HG03460 (cell line): Measurements from ENCODE around the gene GRB10.
A peak's percentile ranks its signal among the peaks of the same experiment; 100 is the strongest.

Experiments
- ATAC-seq: cut with Tn5 transposase; IDR thresholded peaks from one replicate; pipeline ENCODE4 v1.9.1; 2021; ENCODE audit not compliant: unreplicated experiment

Gene GRB10

DNA sequence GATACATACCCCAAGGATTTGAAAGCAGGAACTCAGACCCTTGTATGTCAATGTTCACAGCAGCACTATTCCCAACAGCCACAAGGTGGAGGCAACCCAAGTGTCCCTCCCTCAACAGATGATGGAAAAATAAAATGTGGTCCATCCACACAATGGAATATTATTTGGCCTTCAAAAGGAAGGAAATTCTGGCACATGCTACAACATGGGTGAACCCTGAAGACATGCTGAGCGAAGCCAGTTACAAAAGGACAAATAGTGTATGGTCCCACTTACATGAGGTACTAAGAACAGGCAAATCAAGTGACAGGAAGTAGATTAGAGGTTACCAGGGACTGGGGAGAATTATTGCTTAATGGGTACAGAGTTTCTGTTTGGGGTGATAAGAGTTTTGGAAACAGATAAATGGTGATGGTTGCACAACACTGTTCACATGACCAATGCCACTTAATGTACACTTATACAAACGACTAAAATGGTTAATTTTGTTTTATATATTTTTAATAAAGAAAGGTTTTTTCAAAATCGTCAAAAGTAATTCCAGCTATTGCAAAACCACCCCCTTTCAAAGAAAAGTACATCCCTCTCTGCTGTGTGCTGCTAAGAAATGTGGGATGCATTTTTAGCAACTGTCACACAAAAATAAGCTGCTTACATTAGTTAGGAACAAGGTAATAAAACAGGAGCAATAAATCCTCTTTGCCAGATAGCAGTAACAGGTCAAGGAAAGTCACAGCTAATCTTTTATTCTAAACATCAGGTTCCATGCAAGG lies 85.7 kb downstream of the GRB10 start:
- no peak for ATAC-seq

DNA sequence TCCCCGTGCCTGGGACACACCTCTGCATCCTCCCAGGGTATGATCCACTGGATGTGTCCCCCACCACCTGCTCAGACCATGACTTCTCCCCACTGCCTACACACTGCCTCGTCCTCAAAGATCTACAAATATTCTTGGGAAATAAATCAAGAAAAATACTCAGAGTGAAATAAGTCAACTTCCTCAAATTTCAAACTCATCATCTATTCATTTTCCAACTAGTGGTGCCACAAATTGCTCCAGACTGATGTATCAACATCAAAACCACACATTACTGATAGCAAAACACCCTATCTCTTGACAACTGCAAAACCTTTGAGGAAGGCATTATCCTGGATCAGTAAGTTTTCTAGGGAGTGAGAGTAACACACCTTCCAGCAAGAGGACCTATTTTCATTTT lies 87.7 kb downstream of the GRB10 start:
- ATAC-seq = no peak

DNA sequence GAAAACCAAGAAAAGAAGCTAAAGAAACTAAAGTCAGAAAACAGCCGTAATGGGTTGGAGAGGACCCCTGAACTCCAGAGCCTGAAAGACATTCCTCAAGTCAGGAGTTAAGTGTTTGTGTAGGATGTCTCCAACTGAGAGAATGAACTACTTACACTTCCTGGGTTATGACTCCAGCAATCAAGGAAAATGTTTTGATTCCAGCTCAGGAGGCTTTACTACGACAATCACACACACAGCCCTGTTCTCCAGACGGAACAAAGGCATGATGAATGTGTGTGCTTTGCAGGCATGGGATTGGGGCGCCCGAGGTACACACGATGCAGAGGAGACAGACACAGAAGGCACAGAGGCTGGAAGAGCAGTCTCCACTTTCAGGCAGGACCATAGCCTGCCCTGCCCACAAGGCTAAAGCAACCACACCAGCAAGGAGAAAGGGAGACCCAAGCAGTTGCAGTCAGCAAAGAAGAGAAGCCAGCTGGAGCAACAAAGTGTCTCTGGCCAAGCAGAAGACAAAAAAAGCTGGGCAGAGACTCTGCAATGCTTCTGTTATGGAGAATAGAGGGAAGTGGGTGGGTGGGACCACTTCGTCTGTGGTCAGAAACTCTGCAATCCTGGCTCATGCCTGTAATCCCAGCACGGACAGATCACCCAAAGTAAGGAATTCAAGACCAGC lies 89.1 kb downstream of the GRB10 start:
- no peak for ATAC-seq

DNA sequence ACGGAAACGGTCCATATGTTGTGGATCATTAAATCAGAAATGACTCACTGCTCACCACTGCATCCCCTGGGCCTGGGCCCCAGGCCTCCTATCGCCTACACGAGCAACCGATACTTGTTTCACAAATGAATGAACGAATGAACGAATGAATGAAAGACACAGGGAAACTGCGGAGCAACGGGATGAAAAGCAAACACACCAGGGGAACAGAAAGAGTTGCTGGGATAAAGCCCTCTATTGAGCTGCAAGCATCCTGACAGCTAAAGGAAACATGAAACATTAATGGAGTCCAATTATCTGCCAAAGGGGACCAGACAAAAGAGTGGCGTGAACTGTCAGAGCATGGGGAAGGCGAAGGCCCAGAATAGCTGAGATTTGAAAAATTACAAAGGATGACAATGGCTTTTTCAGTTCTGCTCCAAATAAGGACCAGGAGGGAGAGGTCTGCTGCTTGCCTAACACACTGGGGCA lies 92.1 kb downstream of the GRB10 start:
- no peak for ATAC-seq

DNA sequence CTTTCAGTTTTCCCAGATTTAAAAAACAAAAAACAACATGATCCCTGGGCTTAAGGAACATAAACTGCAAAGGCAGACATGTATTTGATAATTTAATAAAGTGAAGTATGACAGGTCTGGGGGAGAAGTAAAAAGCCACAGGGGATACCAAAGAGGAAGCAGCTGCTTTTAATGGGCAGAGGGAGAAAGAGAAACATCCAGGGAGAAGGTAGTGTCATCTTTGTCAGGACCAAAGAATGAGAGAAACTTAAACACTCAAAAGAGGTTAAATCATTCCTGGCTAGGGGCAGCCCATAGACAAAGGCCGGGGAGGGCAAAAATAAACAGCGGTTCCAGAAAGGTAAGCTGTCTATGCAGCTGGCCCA lies 94.5 kb downstream of the GRB10 start:
- no peak for ATAC-seq

DNA sequence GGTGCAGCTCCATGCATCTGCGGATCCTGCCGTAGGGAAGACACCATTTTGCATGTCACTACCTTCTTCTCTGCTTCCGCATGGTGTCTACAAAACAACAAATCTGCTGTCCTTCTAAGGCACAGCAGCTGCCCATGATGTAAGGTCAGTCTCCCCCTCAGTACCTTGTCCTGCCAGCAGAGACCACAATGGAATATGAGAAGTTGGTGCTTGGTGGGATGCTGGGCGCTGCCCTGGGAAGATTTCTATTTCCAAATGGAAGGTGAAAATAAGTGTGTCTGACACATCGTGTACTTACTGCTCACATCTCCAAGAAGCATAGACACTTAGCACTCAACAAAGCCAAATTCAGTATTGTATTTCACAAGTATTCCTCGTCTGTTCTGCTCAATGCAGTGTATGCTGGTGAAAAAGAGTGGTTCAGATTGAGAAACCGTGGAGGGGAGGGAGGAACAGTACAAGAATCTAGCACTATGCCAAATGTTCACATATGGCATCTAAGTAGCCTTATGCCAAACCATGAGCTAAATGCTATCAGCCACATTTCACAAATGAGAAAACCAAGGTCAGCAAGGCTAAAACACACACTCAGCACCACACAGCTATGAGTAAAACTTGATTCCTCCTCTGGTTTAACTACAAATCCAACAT lies 95.0 kb downstream of the GRB10 start:
- ATAC-seq = no peak

DNA sequence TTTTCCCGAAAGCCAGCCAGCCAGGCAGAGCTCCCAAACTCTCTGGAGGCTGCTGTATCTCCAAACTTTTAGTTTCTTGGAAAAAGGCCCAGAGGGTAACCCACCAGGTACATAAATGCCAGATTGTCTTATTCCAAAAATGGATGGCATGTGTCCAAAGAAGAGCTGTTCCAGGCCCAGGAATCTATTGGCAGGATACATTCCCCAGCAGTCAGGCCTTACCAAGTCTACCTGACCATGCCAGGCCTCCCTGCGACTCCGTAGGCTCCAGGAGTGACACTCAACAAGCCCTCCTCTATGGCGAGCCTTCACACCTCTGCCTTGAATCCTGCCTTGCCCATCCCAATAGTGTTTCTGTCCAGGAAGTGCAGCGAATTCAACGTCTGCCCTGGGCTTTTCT lies 95.6 kb downstream of the GRB10 start:
- ATAC-seq = no peak

DNA sequence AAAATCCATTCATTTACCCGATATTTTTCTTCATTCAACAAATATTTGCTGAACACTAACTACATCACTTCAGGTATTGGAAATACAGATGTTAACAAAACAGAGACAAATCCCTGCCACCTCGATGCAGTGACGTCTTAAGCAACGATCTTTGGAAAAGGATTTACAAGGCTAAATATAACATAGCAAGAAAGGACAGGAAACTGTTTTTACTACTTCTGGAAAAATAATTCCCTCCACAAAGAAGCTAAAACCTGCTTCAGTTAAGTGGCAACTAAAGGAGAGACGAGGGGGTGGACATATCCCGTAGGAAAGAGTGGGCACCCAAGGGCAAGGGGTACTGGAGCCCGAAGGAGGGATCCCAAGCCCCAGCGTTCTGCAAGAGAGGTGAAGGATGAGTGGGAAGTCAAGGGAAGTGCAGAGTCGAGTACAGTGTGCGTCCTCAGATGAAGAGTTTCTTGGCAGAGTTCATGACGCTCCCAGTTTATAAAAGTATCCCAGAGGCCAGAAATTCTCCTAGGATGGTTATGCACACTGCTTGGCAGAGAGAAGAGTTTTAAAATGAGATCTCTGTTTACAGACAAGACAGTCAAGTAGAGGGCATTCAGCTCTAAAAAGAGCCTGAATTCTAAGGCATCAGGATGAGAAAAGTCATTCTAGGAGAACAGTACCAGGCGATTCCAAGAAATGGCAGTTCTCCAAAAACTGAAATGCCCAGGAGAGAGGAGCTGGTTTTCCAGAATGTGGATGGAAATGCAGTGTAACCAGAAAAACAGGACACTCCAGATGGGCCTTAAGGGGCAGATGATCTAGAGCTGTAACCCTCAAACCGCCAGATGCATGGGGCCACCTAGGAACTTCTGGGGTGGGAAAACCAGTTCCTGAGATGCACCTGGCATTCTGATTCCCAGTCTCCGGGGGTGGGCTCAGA lies 97.3 kb downstream of the GRB10 start:
- ATAC-seq = no peak

DNA sequence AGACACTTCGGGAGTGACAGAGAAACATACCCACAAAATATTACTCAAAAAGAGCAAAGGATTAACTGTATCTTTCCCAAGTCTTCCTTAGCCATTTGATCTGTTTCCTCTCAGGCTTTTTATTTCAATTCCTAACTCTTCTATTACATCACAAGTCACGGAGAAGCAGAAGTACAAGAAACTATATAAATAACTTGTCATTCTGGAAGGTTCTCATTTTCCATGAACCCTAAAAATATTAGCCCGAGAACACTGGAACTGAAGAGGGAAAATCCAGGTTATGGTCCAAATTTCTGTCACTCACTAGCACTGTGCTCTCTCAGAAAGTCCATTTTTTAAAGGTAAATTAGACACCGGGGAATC lies 98.0 kb downstream of the GRB10 start:
- ATAC-seq = no peak

DNA sequence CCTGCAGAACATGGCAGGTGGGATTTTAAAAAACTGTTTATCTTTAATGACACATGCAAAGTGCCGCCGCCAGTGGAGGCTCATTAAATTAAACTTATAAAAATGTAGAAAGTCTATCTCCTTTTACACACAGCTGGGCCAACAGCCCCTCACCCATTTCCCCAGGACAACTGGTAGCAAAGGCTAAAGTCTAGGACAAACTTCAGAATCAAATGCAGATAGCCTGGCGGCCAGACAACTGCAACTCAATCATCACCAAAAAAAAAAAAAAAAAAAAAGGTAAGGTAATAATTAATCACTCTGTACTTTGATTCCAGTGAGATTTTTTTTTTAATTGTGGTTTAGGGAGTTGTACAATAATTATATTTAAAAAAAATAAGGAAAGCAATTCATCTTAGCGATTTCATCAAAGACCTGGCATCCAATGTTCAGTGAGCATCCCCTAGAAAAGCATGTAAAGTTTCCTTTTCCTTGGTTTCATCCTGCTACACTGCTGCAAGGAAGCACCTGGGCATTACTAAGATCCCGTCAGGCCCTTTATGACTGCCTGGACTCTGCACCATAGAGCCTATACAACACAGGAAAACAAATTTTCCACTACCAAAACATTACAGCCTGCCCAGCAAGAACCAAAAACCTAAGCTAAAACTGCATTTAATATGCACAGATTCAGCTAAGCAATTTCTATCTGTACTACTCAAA lies 98.5 kb downstream of the GRB10 start:
- no peak for ATAC-seq

DNA sequence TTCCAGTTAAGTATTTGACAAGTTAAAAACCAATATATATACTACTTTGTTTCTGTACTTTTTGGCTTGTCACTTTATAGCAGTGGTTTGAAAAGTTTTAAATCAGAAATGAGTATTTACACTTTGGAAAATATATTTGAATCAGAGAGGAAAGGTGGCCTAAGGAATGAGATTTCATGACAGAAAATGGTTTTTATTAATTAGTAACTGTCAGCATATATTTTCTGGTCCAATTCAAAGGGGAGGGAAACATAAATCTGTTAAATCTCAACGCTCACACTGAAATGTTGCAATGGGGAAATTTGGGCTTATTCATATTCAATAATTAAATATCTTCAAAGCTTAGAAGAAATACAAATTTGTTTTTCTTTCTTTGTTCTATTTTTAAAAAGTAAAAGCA lies 100.1 kb downstream of the GRB10 start:
- ATAC-seq = no peak

DNA sequence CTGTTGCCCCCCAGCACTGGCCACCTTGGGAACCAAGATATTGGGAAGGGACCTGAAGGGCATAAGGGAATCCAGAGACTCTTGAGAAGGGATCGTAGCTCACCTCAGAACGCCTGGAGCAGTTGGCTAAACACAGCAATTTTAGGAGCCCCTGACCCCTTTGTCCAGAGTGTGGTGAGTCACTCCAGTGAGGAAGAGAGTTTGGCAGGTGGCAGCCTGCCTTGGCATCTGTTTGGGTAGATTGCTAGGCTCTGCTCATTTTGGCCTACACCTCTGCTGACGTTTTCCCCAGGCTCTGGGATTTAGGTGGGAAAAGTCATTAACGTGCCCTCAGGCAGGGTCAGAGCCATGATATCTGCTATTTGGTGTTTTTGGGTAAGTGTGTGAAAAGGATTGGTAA lies 100.6 kb downstream of the GRB10 start:
- ATAC-seq = no peak

DNA sequence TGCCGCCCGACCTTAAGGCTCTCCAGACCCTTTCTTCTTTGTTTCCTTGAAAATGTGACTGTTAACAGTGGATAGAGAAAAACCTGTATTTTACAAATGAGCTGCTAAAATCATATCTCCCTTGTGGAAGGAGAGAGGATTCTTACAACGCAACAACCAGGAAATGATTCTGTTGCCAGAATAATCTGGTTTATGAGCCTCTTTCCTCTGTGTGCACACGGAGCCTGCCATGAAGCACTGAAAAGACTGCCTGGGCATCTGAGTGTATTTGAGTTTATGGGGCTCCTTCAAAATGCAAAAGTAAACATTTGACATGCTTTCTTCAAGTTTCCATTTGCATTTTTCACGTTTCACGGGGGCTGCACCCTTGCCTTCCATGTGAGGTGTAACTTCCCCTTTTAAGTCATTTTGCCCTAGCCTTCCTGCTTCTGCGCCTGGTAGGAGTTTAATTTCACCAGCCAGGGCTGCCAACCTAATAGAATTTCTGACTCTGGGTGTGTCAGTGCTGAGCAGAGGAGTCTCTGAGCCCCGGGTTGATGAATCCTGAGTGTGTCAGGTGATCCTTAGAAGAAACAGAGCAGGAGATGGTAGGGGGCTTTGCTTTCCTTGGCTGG lies 101.2 kb downstream of the GRB10 start:
- no peak for ATAC-seq

DNA sequence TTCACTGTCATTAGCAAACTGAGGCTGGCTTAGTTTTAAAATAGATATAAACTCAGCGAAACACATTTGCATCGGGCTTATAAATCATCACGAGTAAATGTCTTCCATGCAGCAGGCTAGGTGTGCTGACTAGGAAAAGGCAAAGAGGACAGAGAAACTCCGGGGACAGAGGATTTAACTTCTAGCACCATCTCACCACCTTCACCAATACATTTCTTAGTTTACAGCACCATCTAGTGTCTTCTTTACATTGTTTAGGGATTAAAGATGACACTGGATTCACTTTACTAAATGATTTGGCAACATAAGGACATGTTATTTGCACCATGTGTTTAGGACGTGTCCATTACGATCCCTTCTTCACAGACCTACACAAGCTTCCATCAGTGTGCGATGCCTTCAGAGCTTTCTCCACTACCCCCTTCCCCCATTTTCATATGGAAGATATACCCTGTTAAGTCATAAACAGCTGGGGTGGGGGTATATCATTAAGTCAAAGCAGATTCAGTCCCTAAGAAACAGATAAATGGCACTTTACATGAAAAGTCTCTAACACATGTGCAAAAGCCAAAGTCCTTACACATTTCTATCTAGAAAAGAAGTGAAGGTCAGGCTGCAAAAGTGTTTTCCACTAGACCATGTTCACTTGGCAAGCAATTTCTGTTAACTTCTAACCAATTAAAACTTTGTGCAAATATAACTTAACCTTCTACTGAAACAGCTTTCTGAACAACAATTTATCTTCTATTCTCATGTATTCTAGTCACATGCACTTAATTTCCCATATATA lies 103.3 kb downstream of the GRB10 start:
- peak; percentile 70 for ATAC-seq

DNA sequence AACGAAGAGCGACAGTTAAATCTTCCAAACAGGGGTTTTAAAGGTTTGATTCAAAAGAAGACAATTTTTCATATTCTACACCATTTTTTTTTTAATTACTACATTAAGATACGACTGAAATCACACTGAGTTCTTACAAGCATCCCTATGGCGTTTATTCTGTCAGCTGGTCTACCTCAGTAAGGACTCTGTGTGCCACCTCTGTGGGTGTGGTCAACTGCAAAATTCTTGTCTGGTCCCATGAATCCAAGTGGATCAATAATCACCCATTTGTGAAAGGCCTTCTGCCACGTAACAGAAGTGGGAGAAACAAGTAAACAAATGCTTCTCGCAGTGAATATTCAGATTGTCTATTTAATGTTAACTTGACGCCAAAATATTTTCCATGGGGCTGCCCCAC lies 104.1 kb downstream of the GRB10 start:
- ATAC-seq = no peak

DNA sequence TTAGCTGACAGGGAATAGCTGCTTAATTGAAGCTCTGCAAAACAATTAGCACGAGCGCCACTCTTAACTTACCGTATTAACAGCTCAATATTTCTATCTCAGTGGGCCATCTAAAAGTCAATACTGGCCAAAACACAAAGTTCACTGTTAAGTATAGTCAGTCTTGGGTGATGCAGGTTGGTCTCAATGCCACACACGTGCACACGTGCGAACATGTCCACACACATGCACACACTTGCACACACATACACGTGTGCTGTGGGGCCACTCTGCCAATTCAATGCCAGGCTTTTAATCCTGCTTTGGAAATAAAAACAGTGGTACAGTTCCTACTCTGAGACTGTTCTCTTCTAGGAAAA lies 105.1 kb downstream of the GRB10 start:
- ATAC-seq = no peak

DNA sequence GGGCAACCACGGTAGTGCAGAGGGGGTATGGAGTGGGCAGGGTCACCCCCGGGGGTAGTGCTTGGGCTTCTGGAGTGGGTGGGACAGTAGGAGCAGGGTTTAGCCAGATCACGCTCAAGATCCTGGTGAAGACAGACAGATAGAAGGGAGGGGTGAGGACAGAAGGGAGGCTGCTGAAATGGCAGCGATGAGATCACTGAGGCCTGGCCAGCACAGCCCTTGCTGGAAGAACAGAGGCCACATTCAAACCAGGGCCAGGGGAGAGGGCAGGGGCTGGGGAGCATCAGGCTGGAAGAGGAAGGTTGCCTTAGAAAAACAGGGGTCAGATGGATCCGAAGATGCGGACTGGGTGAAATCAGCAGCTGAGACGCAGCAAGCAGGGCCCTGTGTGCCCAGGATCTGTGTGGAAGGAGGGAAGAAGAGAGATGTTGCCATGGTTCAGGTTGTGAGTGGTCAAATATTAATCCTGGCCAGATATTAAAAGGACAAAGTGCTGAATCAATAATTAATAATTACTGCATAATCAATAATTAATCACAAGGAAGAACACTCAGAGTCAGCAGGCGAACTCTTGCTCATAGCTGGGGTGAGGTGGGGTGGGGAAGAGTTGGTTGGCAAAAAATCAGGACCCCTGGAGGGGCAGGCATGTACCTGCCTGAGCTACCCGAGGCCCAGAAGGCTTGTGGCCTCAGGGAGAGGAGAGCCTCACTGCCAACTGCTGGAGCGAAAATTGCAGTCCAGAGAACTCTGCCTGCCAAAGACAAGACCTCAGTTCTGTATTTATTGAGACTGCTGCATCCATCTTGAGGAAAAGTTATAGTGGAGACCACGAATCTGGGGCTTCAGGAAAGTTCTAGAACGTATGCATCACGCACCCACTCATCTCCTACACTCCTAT lies 105.7 kb downstream of the GRB10 start:
- no peak for ATAC-seq

DNA sequence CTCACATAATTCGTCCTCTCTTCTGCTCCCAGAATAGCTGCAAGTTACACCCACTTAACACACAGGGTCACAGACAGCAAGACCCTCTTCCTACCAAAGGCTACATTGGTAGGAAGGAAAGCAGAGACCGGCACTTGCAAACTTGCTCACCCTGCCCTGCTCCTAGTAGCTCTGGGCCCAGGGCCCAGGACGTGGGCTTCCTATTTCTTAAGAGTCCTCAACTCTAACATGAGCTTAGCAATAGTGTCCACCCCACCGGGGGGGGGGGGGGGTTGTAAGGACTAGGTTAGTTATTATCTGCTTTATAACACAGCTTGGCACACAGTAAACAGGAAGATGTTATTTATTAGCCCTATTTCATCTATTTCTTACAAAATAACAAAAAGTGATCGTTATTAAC lies 106.6 kb downstream of the GRB10 start:
- no peak for ATAC-seq
